Parathyroid adenoma (tissue), 2 donors: ENCODE results near the gene FOXO1.
"Not testable (repeated sequence)": the region's sequence is repeated elsewhere in the genome, so short reads cannot be mapped to it uniquely, and the experiment has no call there.

Experiments used
- H2AFZ ChIP-seq: fragments of 300-600 bp; sonication (generic); one replicate; pipeline ENCODE4 v1.7.0; 2017; ENCODE audit warnings: antibody characterized with exemption, mild to moderate bottlenecking
- H3K27ac ChIP-seq: fragments of 300-600 bp; sonication (generic); one replicate; pipeline ENCODE4 v1.7.0; 2017
- H3K27me3 ChIP-seq: fragments of 300-600 bp; sonication (generic); one replicate; pipeline ENCODE4 v1.7.0; 2017; ENCODE audit warnings: low read length; ENCODE audit not compliant: control insufficient read depth, insufficient read depth
- H3K36me3 ChIP-seq: fragments of 300-600 bp; sonication (generic); one replicate; pipeline ENCODE4 v1.7.0; 2017; ENCODE audit warnings: low read length; ENCODE audit not compliant: control insufficient read depth, insufficient read depth
- H3K4me1 ChIP-seq: fragments of 300-600 bp; sonication (generic); one replicate; pipeline ENCODE4 v1.7.0; 2017; ENCODE audit warnings: control low read depth
- H3K4me2 ChIP-seq: fragments of 300-600 bp; sonication (generic); one replicate; pipeline ENCODE4 v1.7.0; 2017; ENCODE audit warnings: low read length
- H3K4me3 ChIP-seq: fragments of 300-600 bp; sonication (generic); one replicate; pipeline ENCODE4 v1.7.0; 2017; ENCODE audit warnings: low read depth, low read length
- H3K79me2 ChIP-seq: fragments of 300-600 bp; sonication (generic); one replicate; pipeline ENCODE4 v1.7.0; 2017; ENCODE audit warnings: control low read depth
- H3K9ac ChIP-seq: fragments of 300-600 bp; sonication (generic); one replicate; pipeline ENCODE4 v1.7.0; 2017; ENCODE audit warnings: mild to moderate bottlenecking
- H3K9me3 ChIP-seq: fragments of 300-600 bp; sonication (generic); one replicate; pipeline ENCODE4 v1.7.0; 2017; ENCODE audit warnings: low read length; ENCODE audit not compliant: control insufficient read depth
- CTCF ChIP-seq: fragments of 300-600 bp; sonication (generic); IDR thresholded peaks from one replicate; pipeline ENCODE4 v1.7.0; 2017; ENCODE audit warnings: antibody characterized with exemption, mild to moderate bottlenecking
- donor health status: primary hyperparathyroidism.

The FOXO1 gene

DNA sequence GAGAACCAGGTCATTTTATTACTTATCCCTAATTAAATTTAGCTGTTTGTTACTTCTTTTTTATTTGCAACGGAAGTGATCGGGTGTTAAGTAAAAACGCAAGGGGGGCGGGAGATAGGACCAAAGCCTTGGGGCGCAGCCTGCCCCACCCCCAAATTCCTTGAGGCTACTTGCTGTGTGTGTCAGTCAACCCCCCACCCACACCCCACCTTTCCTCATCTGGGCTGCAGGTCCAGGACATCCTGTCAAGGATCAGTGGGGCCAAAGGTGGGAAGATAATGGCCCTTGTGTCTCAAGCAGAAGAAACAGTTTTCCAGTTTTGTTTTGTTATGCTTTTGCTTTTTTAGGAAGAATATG lies 1.2 kb upstream of the FOXO1 start:
- Histone ChIP-seq H3K4me3 (peak overlapping the region; percentile 74), H3K4me1 (no peaks in the 10 kb centered on the region), H3K4me2 (peak overlapping the region; percentile 64), H3K27ac (peak overlapping the region; percentile 33), H3K9ac (no peak overlapping the region), H3K36me3 (no peaks in the 10 kb centered on the region), H2AFZ (peak overlapping the region; percentile 93), H3K79me2 (no peaks in the 10 kb centered on the region), H3K9me3 (no peaks in the 10 kb centered on the region), H3K27me3 (no peaks in the 10 kb centered on the region)
- no peak for TF ChIP-seq CTCF

DNA sequence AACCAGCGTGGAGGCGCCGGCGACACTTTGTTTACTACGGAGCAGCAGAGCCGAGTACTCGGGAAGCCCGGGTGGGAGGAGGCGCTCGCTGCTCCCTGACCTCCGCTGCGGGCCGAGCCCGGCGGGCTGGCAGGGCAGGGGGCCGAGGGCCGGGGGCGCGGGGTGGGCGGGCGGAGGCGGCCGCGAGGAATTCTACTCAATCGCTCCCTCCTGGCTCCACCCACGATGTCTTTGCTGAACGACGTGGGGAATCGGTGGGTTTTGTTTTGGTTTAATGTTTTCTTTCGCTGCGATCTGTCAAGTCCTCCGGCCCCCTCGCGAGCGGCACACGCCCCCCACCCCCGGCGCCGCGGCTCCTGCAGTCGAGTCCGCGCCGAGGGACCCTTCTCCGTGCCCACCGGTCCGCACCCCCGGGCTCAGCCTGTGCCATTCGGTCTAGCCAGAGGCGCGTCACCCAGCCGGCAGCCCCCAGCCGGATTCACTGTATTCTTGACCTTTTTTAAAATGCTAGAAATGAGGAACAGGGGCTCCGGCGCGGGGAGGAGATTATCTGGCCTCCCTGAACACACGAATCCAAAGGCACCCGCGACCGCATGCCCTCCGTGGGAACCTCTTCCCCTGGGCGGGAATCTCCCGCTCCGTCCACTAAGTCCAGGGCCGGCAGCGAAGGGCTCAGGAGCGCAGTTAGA lies 636 bp upstream of the FOXO1 start:
- H3K27me3 ChIP-seq: no peaks in the 10 kb centered on the region
- TF ChIP-seq CTCF: no peak

DNA sequence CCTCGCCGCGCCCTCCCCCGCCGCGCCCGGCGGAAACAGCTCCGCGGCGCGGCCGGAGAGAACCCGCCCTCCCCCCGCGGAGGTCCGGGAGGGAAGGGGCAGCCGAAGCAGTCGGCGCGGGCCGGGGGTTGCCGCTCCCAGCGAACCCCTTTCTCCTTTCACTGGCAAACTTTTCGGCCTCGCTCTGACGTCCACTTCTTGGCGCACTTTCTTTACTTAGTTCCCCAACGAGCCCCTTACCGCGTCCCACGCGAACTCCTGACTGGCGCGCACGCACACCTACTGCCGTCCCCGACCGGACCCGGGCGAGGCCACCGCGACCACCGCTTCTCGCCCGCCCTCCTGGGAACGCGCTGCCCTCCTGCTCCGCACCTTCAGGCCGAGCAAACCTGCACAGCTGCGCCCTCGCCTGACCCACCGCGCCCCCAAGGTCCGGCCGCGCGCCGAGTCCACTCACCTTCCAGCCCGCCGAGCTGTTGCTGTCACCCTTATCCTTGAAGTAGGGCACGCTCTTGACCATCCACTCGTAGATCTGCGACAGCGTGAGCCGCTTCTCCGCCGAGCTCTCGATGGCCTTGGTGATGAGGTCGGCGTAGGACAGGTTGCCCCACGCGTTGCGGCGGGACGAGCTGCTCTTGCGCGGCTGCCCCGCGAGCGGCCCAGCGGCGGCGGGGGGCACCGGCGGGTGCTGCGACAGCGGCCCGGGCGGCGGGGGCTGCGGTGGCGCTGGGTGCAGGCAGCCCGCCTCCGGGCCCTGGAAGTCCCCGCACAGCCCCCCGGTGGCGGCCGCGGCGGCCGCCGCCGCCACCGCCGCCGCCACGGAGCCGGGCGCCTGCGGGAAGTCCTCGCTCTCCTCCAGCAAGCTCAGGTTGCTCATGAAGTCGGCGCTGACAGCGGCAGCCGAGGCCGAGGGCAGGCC lies 1.1 kb downstream of the FOXO1 start:
- H2AFZ ChIP-seq: peak overlapping the region; percentile 94
- peak overlapping the region; percentile 88 for H3K4me2 ChIP-seq
- no peaks in the 10 kb centered on the region for H3K36me3 ChIP-seq
- H3K4me3 ChIP-seq: peak overlapping the region; percentile 78
- peak overlapping the region; percentile 76 for H3K27ac ChIP-seq
- no peaks in the 10 kb centered on the region for H3K9me3 ChIP-seq
- TF ChIP-seq CTCF: no peak
- H3K79me2 ChIP-seq: no peaks in the 10 kb centered on the region
- no peaks in the 10 kb centered on the region for H3K4me1 ChIP-seq
- H3K27me3 ChIP-seq: no peaks in the 10 kb centered on the region
- no peak overlapping the region for H3K9ac ChIP-seq

More for the DNA sequence above, 636 bp upstream of the FOXO1 start:
- Histone ChIP-seq H3K9me3 (no peaks in the 10 kb centered on the region), H3K79me2 (no peaks in the 10 kb centered on the region), H3K9ac (no peak overlapping the region), H3K36me3 (no peaks in the 10 kb centered on the region), H3K27ac (peak overlapping the region; percentile 33), H3K4me2 (peak overlapping the region; percentile 64), H3K4me1 (no peaks in the 10 kb centered on the region), H3K4me3 (peak overlapping the region; percentile 74), H2AFZ (peak overlapping the region; percentile 93)

- H3K27me3 ChIP-seq: no peaks in the 10 kb centered on the region
- no peaks in the 10 kb centered on the region for H3K79me2 ChIP-seq
- no peaks in the 10 kb centered on the region for H3K4me1 ChIP-seq
- no peak overlapping the region for H3K9ac ChIP-seq
- TF ChIP-seq CTCF: no peak
- H3K9me3 ChIP-seq: no peaks in the 10 kb centered on the region
- H3K4me3 ChIP-seq: peak overlapping the region; percentile 78
- no peaks in the 10 kb centered on the region for H3K36me3 ChIP-seq
- H3K27ac ChIP-seq: peak overlapping the region; percentile 76
- H2AFZ ChIP-seq: peak overlapping the region; percentile 94
- H3K4me2 ChIP-seq: peak overlapping the region; percentile 80
Observed at GRCh38 chr13:40664350-40665125, 1.9 kb downstream of the FOXO1 start.

DNA sequence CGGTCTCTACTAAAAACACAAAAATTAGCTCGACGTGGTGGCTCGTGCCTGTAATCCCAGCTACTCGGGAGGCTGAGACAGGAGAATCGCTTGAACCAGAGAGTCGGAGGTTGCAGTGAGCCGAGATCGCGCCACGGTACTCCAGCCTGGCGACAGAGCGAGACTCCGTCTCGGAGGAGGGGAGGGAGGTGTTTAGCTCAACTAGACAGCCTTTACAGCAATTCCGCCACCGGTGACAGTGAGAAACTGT lies 2.4 kb downstream of the FOXO1 start:
- peak overlapping the region; percentile 78 for H3K4me3 ChIP-seq
- H3K27ac ChIP-seq: peak overlapping the region; percentile 67
- H3K27me3 ChIP-seq, H3K79me2 ChIP-seq, H3K9me3 ChIP-seq, H3K4me1 ChIP-seq, H3K36me3 ChIP-seq, H3K9ac ChIP-seq: not testable (repeated sequence)
- peak overlapping the region; percentile 80 for H3K4me2 ChIP-seq
- H2AFZ ChIP-seq: peak overlapping the region; percentile 94
